ENCODE data around the gene LNPK. TPM values are rescaled to one million over a fixed set of nuclear protein-coding genes. Genes with fewer than 3 reads are reported as not detected.

Gene LNPK
- total RNA-seq, 1 experiment from 2014 or later = 43.8 TPM

GRCh38 chr2:175937216-175937615 lies 64.9 kb downstream of the LNPK start:
- Histone ChIP-seq H3K4me2 (no peak overlapping the region), H3K9me2 (ENCODE audit: insufficient read depth) (no peaks in the 10 kb centered on the region), H3K27ac (no peak overlapping the region), H4K20me1 (ENCODE audit: insufficient read depth) (no peaks in the 10 kb centered on the region), H2AFZ (no peak overlapping the region), H3K36me3 (ENCODE audit: low read depth) (no peaks in the 10 kb centered on the region), H3K9me3 (ENCODE audit: insufficient read depth, low read depth) (peaks cover 6% of the 10 kb centered on the region; the same call in 1 of the 2 replicates), H3K79me2 (ENCODE audit: low read depth) (no peaks in the 10 kb centered on the region), H3K4me1 (replicated peaks; ENCODE audit: insufficient read depth) (no peaks in the 10 kb centered on the region), H3K4me3 (no peak overlapping the region), H3K27me3 (ENCODE audit: insufficient read depth, low read depth) (no peaks in the 10 kb centered on the region), H3F3A (ENCODE audit: insufficient read depth, low read depth) (no peaks in the 10 kb centered on the region)
- DNase-seq = no peak
- no peak for TF ChIP-seq EZH2 (IDR thresholded peaks at IDR 0.05; ENCODE audit: low read depth)
- TF ChIP-seq, protein P1, sequence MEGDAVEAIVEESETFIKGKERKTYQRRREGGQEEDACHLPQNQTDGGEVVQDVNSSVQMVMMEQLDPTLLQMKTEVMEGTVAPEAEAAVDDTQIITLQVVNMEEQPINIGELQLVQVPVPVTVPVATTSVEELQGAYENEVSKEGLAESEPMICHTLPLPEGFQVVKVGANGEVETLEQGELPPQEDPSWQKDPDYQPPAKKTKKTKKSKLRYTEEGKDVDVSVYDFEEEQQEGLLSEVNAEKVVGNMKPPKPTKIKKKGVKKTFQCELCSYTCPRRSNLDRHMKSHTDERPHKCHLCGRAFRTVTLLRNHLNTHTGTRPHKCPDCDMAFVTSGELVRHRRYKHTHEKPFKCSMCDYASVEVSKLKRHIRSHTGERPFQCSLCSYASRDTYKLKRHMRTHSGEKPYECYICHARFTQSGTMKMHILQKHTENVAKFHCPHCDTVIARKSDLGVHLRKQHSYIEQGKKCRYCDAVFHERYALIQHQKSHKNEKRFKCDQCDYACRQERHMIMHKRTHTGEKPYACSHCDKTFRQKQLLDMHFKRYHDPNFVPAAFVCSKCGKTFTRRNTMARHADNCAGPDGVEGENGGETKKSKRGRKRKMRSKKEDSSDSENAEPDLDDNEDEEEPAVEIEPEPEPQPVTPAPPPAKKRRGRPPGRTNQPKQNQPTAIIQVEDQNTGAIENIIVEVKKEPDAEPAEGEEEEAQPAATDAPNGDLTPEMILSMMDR (conservative IDR thresholded peaks at IDR 0.05) = no peak
- no TSS peak for BruUV-seq (replicated peaks)
- CTCF ChIA-PET = no interaction called here
- intact Hi-C loops (cut with micrococcal nuclease; ENCODE audit: unreplicated experiment) = no loop called here
- POLR2A ChIA-PET (ENCODE audit: unreplicated experiment) = no interaction called here

DNA sequence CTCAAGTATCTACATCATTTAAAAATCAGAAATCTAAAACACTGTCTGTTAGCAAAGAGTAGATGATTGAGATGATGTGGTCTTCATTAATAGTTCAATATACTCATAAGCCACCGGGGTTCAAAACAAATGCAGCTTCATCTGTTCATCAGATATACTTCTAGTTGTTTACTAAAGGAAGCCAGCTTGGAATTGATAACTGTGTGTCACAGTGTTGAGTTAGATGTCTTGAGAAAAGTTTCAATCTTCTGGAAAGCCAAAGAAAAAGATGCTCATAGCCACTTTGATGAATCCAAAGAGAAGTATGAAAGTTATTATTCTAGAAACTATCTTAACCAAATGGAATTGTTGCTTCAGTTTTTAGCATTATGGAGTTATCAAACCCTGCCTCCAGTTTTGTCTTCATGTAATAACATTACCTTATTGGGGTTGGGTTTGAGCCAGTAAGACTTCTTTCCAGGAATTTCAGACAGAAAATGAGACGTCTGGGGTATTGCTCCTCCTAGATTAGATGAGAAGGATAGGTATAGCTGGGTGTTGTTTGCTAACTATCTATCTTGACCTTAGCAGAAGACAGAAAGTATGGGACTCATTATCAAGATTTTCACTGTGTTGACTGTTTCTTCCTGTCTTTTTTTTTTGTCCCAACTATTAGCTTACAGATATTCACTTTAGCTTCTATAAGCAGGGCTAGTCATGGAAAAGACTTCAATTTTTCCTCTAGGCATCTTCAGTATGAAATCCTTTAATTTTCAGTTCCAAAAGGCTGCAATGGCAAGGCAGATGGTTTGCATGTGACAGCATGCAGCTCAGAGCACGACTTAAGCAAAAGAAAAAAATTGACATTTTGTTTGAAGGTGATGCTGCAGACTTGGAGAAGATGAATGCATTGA lies 66.5 kb downstream of the LNPK start:
- no peaks in the 10 kb centered on the region for H3K36me3 ChIP-seq (ENCODE audit: low read depth)
- H3K4me2 ChIP-seq = no peak overlapping the region
- BruUV-seq (replicated peaks) = no TSS peak
- H4K20me1 ChIP-seq (ENCODE audit: insufficient read depth) = no peaks in the 10 kb centered on the region
- peaks cover 4% of the 10 kb centered on the region; the same call in 1 of the 2 replicates for H3K9me3 ChIP-seq (ENCODE audit: insufficient read depth, low read depth)
- intact Hi-C loops (cut with micrococcal nuclease; ENCODE audit: unreplicated experiment) = no loop called here
- peaks cover 3% of the 10 kb centered on the region; the same call in 1 of the 2 replicates for H3F3A ChIP-seq (ENCODE audit: insufficient read depth, low read depth)
- no peak overlapping the region for H3K27ac ChIP-seq
- peaks cover 7% of the 10 kb centered on the region for H3K4me1 ChIP-seq (replicated peaks; ENCODE audit: insufficient read depth)
- no peak for DNase-seq
- H3K9me2 ChIP-seq (ENCODE audit: insufficient read depth) = no peaks in the 10 kb centered on the region
- H2AFZ ChIP-seq = no peak overlapping the region
- ChIA-PET CTCF (interaction anchor here (0.5 kb wide), 1 partner anchor 46 kb away, joined by 3 read pairs; no protein-coding TSS in a partner anchor), POLR2A (ENCODE audit: unreplicated experiment) (no interaction called here)
- TF ChIP-seq, protein P1 (conservative IDR thresholded peaks at IDR 0.05) = no peak
- TF ChIP-seq EZH2 (IDR thresholded peaks at IDR 0.05; ENCODE audit: low read depth) = no peak
- no peak overlapping the region for H3K4me3 ChIP-seq
- H3K27me3 ChIP-seq (ENCODE audit: insufficient read depth, low read depth) = no peaks in the 10 kb centered on the region
- H3K79me2 ChIP-seq (ENCODE audit: low read depth) = no peaks in the 10 kb centered on the region

- intact Hi-C loops (cut with micrococcal nuclease; ENCODE audit: unreplicated experiment) = loop anchor here (5.0 kb wide), 1 partner anchor 1310 kb away; no protein-coding TSS in a partner anchor
- TF ChIP-seq, protein P1 (conservative IDR thresholded peaks at IDR 0.05) = no peak
- TF ChIP-seq EZH2 (IDR thresholded peaks at IDR 0.05; ENCODE audit: low read depth) = no peak
- H3K4me1 ChIP-seq (replicated peaks; ENCODE audit: insufficient read depth) = peaks cover 18% of the 10 kb centered on the region
These were observed 69.4 kb downstream of the LNPK start for GRCh38 chr2:175932675-175933074.

More at GRCh38 chr2:175932675-175933074, 69.4 kb downstream of the LNPK start:
- H3K36me3 ChIP-seq (ENCODE audit: low read depth) = peaks cover 8% of the 10 kb centered on the region
- no peak overlapping the region for H3K4me3 ChIP-seq
- no TSS peak for BruUV-seq (replicated peaks)
- H3K9me3 ChIP-seq (ENCODE audit: insufficient read depth, low read depth) = peaks cover 4% of the 10 kb centered on the region; the same call in 1 of the 2 replicates
- no peak for DNase-seq
- H4K20me1 ChIP-seq (ENCODE audit: insufficient read depth) = no peaks in the 10 kb centered on the region
- no peak overlapping the region for H3K27ac ChIP-seq
- no peak overlapping the region for H2AFZ ChIP-seq
- peaks cover 3% of the 10 kb centered on the region; the same call in 1 of the 2 replicates for H3F3A ChIP-seq (ENCODE audit: insufficient read depth, low read depth)
- H3K27me3 ChIP-seq (ENCODE audit: insufficient read depth, low read depth) = no peaks in the 10 kb centered on the region
- no peaks in the 10 kb centered on the region for H3K9me2 ChIP-seq (ENCODE audit: insufficient read depth)
- no peak overlapping the region for H3K4me2 ChIP-seq
- ChIA-PET POLR2A (ENCODE audit: unreplicated experiment) (no interaction called here), CTCF (no interaction called here)
- H3K79me2 ChIP-seq (ENCODE audit: low read depth) = no peaks in the 10 kb centered on the region

Data from PC-9 (cell line).